ENCODE results near the gene CHEK1.

CHEK1 gene

DNA sequence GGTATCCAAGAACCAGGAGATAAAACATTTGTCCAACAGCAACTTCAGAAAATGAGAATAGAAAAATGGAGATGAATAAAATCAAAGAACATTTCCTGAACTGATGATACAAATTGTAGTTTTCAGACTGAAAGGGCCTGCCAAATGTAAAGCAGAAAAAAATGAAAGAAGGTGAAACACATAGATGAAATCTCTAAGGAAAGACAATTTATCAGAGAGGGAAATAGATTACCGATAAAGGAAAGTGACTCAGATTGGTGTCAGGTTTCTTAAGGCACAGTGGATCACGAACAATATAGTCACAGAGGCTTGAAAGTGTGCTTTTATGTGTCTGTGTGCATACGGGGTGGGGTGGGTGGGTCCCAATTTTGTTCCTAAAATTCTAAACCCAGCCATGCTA, 36.5 kb upstream of the CHEK1 start:
- TF ChIP-seq, protein P1, sequence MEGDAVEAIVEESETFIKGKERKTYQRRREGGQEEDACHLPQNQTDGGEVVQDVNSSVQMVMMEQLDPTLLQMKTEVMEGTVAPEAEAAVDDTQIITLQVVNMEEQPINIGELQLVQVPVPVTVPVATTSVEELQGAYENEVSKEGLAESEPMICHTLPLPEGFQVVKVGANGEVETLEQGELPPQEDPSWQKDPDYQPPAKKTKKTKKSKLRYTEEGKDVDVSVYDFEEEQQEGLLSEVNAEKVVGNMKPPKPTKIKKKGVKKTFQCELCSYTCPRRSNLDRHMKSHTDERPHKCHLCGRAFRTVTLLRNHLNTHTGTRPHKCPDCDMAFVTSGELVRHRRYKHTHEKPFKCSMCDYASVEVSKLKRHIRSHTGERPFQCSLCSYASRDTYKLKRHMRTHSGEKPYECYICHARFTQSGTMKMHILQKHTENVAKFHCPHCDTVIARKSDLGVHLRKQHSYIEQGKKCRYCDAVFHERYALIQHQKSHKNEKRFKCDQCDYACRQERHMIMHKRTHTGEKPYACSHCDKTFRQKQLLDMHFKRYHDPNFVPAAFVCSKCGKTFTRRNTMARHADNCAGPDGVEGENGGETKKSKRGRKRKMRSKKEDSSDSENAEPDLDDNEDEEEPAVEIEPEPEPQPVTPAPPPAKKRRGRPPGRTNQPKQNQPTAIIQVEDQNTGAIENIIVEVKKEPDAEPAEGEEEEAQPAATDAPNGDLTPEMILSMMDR (conservative IDR thresholded peaks at IDR 0.05; ENCODE audit: low read length): no peak
- no peak for DNase-seq (ENCODE audit: low read depth)
- H3K4me3 ChIP-seq (ENCODE audit: low read length): no peak overlapping the region

DNA sequence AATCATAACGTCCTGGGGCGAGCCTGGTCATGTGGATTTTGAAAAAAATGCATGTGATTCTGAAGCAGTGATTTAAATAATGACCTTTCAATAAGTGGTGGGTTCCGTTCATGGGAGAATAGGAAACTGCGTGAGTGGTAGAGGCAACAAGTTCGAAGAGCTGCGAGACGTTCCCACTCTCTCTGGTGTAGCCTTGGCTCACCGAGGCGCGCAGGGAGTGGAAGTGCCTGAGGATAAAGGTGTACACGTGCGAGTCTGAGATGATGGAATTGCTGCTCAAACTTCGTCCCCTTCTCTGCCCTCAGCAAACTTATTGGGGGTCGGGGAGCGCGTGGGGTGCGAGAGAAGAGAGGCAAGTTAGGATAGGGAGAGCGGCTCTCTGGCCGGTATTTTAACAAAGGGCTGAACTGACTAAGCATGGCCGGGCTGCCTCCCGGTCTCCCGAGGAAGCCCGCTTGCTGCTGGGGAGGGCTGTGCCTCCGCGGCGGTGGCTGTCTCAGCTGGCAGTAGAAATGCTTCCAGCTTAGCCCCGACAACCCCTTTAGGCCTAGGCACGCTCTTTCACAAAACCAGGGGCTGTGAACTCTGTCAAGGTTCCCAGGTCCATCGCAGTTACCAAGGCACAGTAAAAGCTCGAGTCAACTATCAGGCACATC, 33.2 kb upstream of the CHEK1 start:
- TF ChIP-seq, protein P1 (conservative IDR thresholded peaks at IDR 0.05; ENCODE audit: low read length): no peak
- DNase-seq (ENCODE audit: low read depth): peak; percentile 48
- H3K4me3 ChIP-seq (ENCODE audit: low read length): peak overlapping the region; percentile 82

DNA sequence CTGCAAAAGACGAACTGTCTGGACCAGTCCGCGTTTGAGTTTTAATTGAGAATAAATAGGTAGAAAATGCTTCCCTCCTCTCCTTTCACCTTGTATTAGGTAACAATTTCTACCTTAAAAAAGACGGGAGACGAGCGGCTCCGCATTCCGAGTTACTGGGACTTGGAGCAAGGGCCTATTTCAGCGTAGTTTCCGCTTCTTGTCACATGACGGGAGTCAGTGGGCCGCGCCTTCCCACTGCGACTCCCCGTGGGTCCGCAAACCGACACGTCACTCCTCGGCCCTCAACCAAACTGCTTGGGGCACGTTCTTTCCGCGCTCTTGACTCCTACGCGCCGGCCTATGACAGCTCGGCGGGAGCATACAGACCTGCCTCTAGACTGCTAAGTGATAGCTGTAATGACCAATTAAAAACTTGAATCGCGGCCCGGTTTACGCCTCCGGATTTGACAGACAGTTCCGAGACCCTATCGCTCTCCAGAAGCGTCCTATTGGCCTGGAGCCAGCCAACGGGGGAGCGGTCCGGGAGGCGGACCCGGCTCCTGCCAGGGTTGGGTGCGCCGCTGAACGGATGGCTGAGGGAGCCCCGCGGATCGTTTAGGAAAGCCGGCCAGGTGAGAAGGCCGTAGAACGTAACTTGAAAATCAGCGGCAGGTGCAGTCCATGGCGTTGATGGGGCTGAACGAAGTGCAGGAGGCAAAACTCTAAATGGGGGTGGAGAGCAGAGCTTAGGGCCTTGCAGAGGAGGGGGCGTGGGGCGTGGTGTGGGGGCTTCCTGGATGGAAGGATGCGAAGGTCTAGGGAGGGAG, 32.5 kb upstream of the CHEK1 start, which contains the start of gene STT3A:
STT3A (plus strand) TSS at position 548 of the 809 bp plus-strand sequence. CDS start 3,064 bp downstream, outside the sequence.
- DNase-seq (ENCODE audit: low read depth): peak; percentile 100
- peak within 1 kb of the TSS; percentile 98 for H3K4me3 ChIP-seq (ENCODE audit: low read length)
- TF ChIP-seq, protein P1 (conservative IDR thresholded peaks at IDR 0.05; ENCODE audit: low read length): no peak

DNA sequence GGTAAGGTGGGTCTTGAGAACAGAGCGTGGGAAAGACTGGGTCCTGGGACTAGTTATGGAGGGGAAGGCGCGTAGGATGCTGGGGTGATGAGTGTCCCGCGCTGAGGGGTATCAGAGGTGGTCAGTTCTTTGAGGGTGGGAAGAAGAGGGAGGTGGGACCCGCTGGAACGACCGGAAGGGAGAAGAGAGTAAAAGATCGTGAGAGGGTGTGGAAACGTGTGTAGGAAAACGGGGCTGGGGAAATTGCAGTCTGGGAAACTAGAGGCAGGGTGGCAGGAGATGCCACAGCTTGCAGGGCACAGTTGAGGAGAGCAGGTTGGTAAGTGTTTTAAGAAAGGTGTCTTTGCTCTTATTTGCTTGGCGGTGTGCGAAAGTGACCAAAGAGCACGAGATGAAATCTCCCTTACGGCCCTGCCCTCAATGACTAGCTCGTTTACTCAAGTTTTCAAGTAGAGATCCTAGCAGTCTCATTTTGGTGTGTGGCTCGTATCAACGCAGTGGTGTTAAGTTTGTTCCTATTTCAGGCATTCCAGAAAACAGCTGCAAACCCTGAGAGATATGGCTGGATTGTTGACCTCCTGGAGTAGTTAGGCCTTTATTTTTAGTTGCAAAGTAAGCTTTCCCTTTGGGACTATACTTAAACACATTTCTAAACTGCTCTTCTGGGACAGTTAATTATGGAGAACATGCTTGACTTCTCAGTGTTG, 31.7 kb upstream of the CHEK1 start:
- H3K4me3 ChIP-seq (ENCODE audit: low read length): peak overlapping the region; percentile 98
- peak; percentile 30 for DNase-seq (ENCODE audit: low read depth)
- TF ChIP-seq, protein P1 (conservative IDR thresholded peaks at IDR 0.05; ENCODE audit: low read length): no peak

DNA sequence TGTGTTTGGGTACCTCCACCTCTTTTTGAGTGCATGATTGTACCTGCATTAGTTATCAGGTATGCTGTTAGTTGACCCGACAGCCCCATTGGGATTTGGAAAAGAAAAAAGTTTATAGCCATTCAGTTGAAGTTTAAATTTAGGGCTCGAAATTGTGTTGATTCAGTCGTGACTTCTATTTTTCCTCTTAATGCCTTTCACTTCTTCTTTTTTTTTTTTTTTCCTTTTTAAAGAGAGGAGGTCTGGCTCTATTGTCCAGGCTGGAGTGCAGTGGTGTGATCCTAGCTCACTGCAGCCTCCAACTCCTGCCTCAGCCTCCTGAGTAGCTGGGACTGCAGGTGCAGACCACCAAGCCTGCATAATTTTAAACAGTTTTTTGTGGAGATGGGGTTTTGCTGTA, 30.0 kb upstream of the CHEK1 start:
- TF ChIP-seq, protein P1 (conservative IDR thresholded peaks at IDR 0.05; ENCODE audit: low read length): no peak
- no peak for DNase-seq (ENCODE audit: low read depth)
- H3K4me3 ChIP-seq (ENCODE audit: low read length): no peak overlapping the region

DNA sequence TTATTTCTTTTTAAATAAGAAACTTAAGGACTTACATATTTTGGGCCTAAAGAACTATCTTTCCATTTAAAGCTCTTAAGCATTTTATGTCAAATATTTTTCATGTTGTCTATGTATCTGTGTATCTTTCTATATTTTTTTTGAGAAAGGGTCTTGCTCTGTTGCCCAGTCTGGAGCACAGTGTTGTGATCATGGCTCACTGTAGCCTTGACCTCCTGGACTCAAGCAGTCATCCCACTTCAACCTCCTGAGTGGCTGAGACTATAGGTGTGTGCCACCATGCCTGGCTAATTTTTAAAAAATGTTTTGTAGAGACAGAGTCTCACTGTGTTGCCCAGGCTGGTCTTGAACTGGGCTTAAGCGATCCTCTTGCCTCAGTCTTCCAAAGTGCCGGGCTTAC, 24.3 kb upstream of the CHEK1 start:
- no peak overlapping the region for H3K4me3 ChIP-seq (ENCODE audit: low read length)
- no peak for DNase-seq (ENCODE audit: low read depth)
- TF ChIP-seq, protein P1 (conservative IDR thresholded peaks at IDR 0.05; ENCODE audit: low read length): no peak

Data from AG10803 (cell line).